Mesenchymal stem cell (in vitro differentiated cells and primary cell): ENCODE measurements around the gene CLIC5.

Experiments used
- DNase-seq: peaks from one replicate; pipeline ENCODE4 v3.0.0-alpha.2; 2013
- H2AFZ ChIP-seq: one replicate; pipeline ENCODE4 v1.6.1; 2013; ENCODE audit warnings: low read depth, mild to moderate bottlenecking, control low read depth, inconsistent platforms, low read length, moderate library complexity
- H2AK5ac ChIP-seq: 2 replicates; pipeline ENCODE4 v1.6.1; 2013; ENCODE audit warnings: low read length, moderate library complexity, mild to moderate bottlenecking, inconsistent platforms; ENCODE audit not compliant: severe bottlenecking
- H2BK120ac ChIP-seq: one replicate; pipeline ENCODE4 v1.6.1; 2013; ENCODE audit warnings: low read depth, mild to moderate bottlenecking, inconsistent platforms, low read length, moderate library complexity
- H2BK12ac ChIP-seq, 2 experiments: one replicate each; pipeline ENCODE4 v1.6.1; 2013; ENCODE audit warnings: inconsistent platforms in 2 of 2, low read length in 2 of 2, mild to moderate bottlenecking in 2 of 2, moderate library complexity in 2 of 2, control low read depth in 1 of 2
- H2BK15ac ChIP-seq: one replicate; pipeline ENCODE4 v1.6.1; 2013; ENCODE audit warnings: mild to moderate bottlenecking, low read depth, inconsistent platforms; ENCODE audit not compliant: poor library complexity, severe bottlenecking
- H2BK5ac ChIP-seq: 2 replicates; pipeline ENCODE4 v1.6.1; 2013; ENCODE audit warnings: low read depth, mild to moderate bottlenecking, low read length, control low read depth, inconsistent platforms; ENCODE audit not compliant: poor library complexity, severe bottlenecking
- H3K14ac ChIP-seq, 2 experiments: one replicate each; pipeline ENCODE4 v1.6.1; 2013; ENCODE audit warnings: inconsistent platforms in 2 of 2, low read length in 2 of 2, control low read depth in 1 of 2, mild to moderate bottlenecking in 1 of 2, moderate library complexity in 1 of 2
- H3K18ac ChIP-seq, 2 experiments: one replicate each; pipeline ENCODE4 v1.6.1; 2013; ENCODE audit warnings: inconsistent platforms in 2 of 2, low read length in 2 of 2, control low read depth in 1 of 2, low read depth in 1 of 2, mild to moderate bottlenecking in 1 of 2
- H3K23ac ChIP-seq, 2 experiments: one replicate each; pipeline ENCODE4 v1.6.1; 2013; ENCODE audit warnings: inconsistent platforms in 2 of 2, low read length in 2 of 2, mild to moderate bottlenecking in 2 of 2, moderate library complexity in 2 of 2, control low read depth in 1 of 2
- H3K27ac ChIP-seq: 2 replicates; pipeline ENCODE4 v1.5.1; 2013; ENCODE audit warnings: mild to moderate bottlenecking, moderate library complexity, low read length, control low read depth, inconsistent platforms; ENCODE audit not compliant: poor library complexity, severe bottlenecking
- H3K27me3 ChIP-seq, 2 experiments: 2 replicates each; pipeline versions ENCODE4 v1.6.1 to v1.7.0; 2013; ENCODE audit warnings: low read length in 2 of 2, mild to moderate bottlenecking in 2 of 2, moderate library complexity in 2 of 2, control low read depth in 1 of 2, inconsistent platforms in 1 of 2; ENCODE audit not compliant: control insufficient read depth in 1 of 2, insufficient read depth in 1 of 2
- H3K36me3 ChIP-seq, 2 experiments: 2 replicates each; pipeline versions ENCODE4 v1.6.1 to v1.7.0; 2013; ENCODE audit warnings: low read length in 2 of 2, control low read depth in 1 of 2, inconsistent platforms in 1 of 2, low read depth in 1 of 2, mild to moderate bottlenecking in 1 of 2; ENCODE audit not compliant: insufficient read depth in 2 of 2, control insufficient read depth in 1 of 2
- H3K4ac ChIP-seq, 2 experiments: one replicate each; pipeline ENCODE4 v1.6.1; 2013; ENCODE audit warnings: inconsistent platforms in 2 of 2, low read length in 2 of 2, mild to moderate bottlenecking in 2 of 2, moderate library complexity in 2 of 2, control low read depth in 1 of 2, low read depth in 1 of 2
- H3K4me1 ChIP-seq: 2 replicates; pipeline ENCODE4 v1.6.1; 2013; ENCODE audit warnings: low read depth, low read length, control low read depth; ENCODE audit not compliant: control insufficient read depth, insufficient read depth
- H3K4me2 ChIP-seq: 2 replicates; pipeline ENCODE4 v1.6.1; 2013; ENCODE audit warnings: low read length, mild to moderate bottlenecking, inconsistent platforms; ENCODE audit not compliant: poor library complexity, severe bottlenecking
- H3K4me3 ChIP-seq, 2 experiments: 2 replicates each; pipeline versions ENCODE4 v1.5.1 to v1.7.0; 2013; ENCODE audit warnings: low read length in 2 of 2, mild to moderate bottlenecking in 2 of 2, control low read depth in 1 of 2, low read depth in 1 of 2; ENCODE audit not compliant: insufficient read depth in 1 of 2
- H3K79me1 ChIP-seq: replicated peaks from 2 replicates; pipeline ENCODE4 v1.6.1; 2013; ENCODE audit warnings: mild to moderate bottlenecking, control low read depth, low read length, inconsistent platforms; ENCODE audit not compliant: poor library complexity, severe bottlenecking
- H3K9ac ChIP-seq: 2 replicates; pipeline ENCODE4 v1.7.0; 2013; ENCODE audit warnings: mild to moderate bottlenecking, low read length, moderate library complexity
- H3K9me3 ChIP-seq: 2 replicates; pipeline ENCODE4 v1.7.0; 2013; ENCODE audit warnings: mild to moderate bottlenecking, low read length; ENCODE audit not compliant: control insufficient read depth
- H4K8ac ChIP-seq: one replicate; pipeline ENCODE4 v1.6.1; 2013; ENCODE audit warnings: inconsistent platforms, mild to moderate bottlenecking, low read length, moderate library complexity
- H4K91ac ChIP-seq: one replicate; pipeline ENCODE4 v1.6.1; 2013; ENCODE audit warnings: mild to moderate bottlenecking, low read length, inconsistent platforms
- WGBS: methylation state at CpG from one replicate; pipeline ENCODE4 v1.1.7; 2013; ENCODE audit warnings: mixed read lengths; 5-methylcytosine and 5-hydroxymethylcytosine counted together

CLIC5 gene

GRCh38 chr6:45974596-45974995, 41.1 kb downstream of the CLIC5 start:
- no peak overlapping the region for H2AFZ ChIP-seq
- no peak overlapping the region for H3K27ac ChIP-seq
- H3K4me1 ChIP-seq = no peaks in the 10 kb centered on the region
- H2BK5ac ChIP-seq = no peak overlapping the region
- H3K4me2 ChIP-seq = no peak overlapping the region
- H3K9ac ChIP-seq = no peak overlapping the region
- no peak overlapping the region for H3K18ac ChIP-seq
- H3K9me3 ChIP-seq = peaks cover 12% of the 10 kb centered on the region
- no peak overlapping the region for H3K4ac ChIP-seq
- H4K91ac ChIP-seq = no peak overlapping the region
- no peaks in the 10 kb centered on the region for H3K79me1 ChIP-seq
- no peak overlapping the region for H2BK15ac ChIP-seq
- no peak overlapping the region for H4K8ac ChIP-seq
- H3K27me3 ChIP-seq = peaks cover 0 to 4% of the 10 kb centered on the region in 2 experiments
- no peak overlapping the region for H3K14ac ChIP-seq
- H3K4me3 ChIP-seq = no peak overlapping the region
- no peak for DNase-seq
- H2BK12ac ChIP-seq = no peak overlapping the region
- no peak overlapping the region for H3K23ac ChIP-seq
- no peak overlapping the region for H2BK120ac ChIP-seq
- H2AK5ac ChIP-seq = no peak overlapping the region
- H3K36me3 ChIP-seq = no peaks in the 10 kb centered on the region

DNA sequence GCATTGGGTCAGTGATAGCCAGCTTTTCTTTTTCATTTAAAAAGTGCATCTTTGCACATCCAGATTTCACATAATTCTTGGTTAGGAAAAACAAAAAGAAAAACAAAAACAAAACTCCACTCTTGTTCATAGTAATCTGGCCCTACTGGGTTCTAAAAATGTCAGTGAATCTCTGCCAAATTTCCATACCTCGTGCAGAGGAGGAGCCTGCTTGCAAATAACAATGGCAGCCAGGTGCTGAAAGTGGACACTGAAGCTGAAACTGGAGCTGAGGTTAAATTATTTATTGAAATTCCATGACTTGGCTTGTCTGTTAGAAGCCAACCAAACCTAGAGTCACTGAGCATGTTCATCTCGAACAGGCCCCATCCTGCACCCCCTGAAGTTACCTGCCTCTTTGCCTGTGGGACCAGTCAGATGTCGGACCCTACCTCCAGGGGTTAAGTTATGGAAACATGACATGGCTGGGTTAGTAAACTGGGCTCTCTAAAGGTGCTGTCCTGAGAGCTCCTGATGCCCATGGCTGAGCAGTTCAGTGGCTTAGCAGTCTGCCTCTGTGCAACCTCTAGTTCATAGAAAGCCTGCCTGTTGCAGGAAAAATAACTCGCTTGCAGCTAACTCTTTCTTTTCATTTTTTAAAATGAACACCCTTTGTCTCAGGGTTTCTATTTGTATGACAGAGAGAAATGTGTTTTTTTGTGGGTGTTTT, 42.7 kb downstream of the CLIC5 start:
- no peak overlapping the region for H2BK15ac ChIP-seq
- no peak overlapping the region for H4K91ac ChIP-seq
- H3K27me3 ChIP-seq = peaks cover 0 to 9% of the 10 kb centered on the region in 2 experiments
- H3K14ac ChIP-seq = no peak overlapping the region
- no peak overlapping the region for H2BK120ac ChIP-seq
- H3K27ac ChIP-seq = no peak overlapping the region
- H2BK5ac ChIP-seq = no peak overlapping the region
- H3K79me1 ChIP-seq = no peaks in the 10 kb centered on the region
- no peak overlapping the region for H3K4ac ChIP-seq
- H3K36me3 ChIP-seq = no peaks in the 10 kb centered on the region
- no peak overlapping the region for H2AK5ac ChIP-seq
- no peak for DNase-seq
- no peak overlapping the region for H2BK12ac ChIP-seq
- peaks cover 12% of the 10 kb centered on the region for H3K9me3 ChIP-seq
- H3K4me1 ChIP-seq = no peaks in the 10 kb centered on the region
- H2AFZ ChIP-seq = no peak overlapping the region
- H3K4me2 ChIP-seq = no peak overlapping the region
- no peak overlapping the region for H4K8ac ChIP-seq
- no peak overlapping the region for H3K9ac ChIP-seq
- no peak overlapping the region for H3K4me3 ChIP-seq
- H3K18ac ChIP-seq = no peak overlapping the region
- H3K23ac ChIP-seq = no peak overlapping the region
- 90% methylated on average over 3 of the region's 4 CpGs for WGBS

DNA sequence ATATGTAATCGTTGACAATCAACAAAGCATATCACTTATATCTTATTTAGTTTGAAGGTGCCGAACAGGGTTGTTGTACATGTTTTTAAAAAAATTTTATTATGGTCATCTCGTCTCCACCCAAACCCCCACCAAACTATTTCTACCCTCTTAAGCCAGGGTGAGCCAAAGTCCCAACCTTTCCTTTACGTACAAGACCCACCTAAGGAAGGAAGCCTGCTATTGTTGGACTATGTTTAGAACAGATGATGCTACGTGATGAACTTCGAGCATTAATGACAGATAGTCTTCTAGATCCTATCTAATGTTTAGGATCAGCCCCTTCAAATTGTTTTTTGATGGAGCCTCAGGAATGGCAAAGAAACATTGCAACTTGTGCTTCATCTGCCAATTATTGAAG, 44.4 kb downstream of the CLIC5 start:
- no peak overlapping the region for H2BK5ac ChIP-seq
- no peak overlapping the region for H2BK120ac ChIP-seq
- no peak overlapping the region for H3K4me2 ChIP-seq
- H4K91ac ChIP-seq = no peak overlapping the region
- H3K14ac ChIP-seq = no peak overlapping the region
- H4K8ac ChIP-seq = no peak overlapping the region
- no peak overlapping the region for H3K27ac ChIP-seq
- WGBS = 100% methylated on average over 2 of the region's 6 CpGs
- H3K79me1 ChIP-seq = no peaks in the 10 kb centered on the region
- H2AFZ ChIP-seq = no peak overlapping the region
- no peak for DNase-seq
- no peak overlapping the region for H3K4me3 ChIP-seq
- no peak overlapping the region for H3K9ac ChIP-seq
- H3K4ac ChIP-seq = no peak overlapping the region
- no peaks in the 10 kb centered on the region for H3K36me3 ChIP-seq
- H3K4me1 ChIP-seq = peaks cover 5% of the 10 kb centered on the region
- peaks cover 0 to 14% of the 10 kb centered on the region in 2 experiments for H3K27me3 ChIP-seq
- H2AK5ac ChIP-seq = no peak overlapping the region
- peaks cover 12% of the 10 kb centered on the region for H3K9me3 ChIP-seq
- H3K23ac ChIP-seq = no peak overlapping the region
- no peak overlapping the region for H3K18ac ChIP-seq
- no peak overlapping the region for H2BK15ac ChIP-seq
- no peak overlapping the region for H2BK12ac ChIP-seq

- Histone ChIP-seq H3K27me3 (peaks cover 0 to 14% of the 10 kb centered on the region in 2 experiments), H3K4ac (no peak overlapping the region), H2BK12ac (no peak overlapping the region), H3K27ac (no peak overlapping the region), H3K36me3 (no peaks in the 10 kb centered on the region), H2AK5ac (no peak overlapping the region), H2BK5ac (no peak overlapping the region), H3K9me3 (peaks cover 6% of the 10 kb centered on the region), H3K23ac (no peak overlapping the region), H2BK120ac (no peak overlapping the region), H3K4me3 (no peak overlapping the region), H3K18ac (no peak overlapping the region), H2AFZ (no peak overlapping the region), H3K14ac (no peak overlapping the region), H4K91ac (no peak overlapping the region), H2BK15ac (no peak overlapping the region), H3K79me1 (no peaks in the 10 kb centered on the region), H3K4me2 (no peak overlapping the region), H4K8ac (no peak overlapping the region), H3K9ac (no peak overlapping the region), H3K4me1 (peaks cover 5% of the 10 kb centered on the region)
- DNase-seq = no peak
- WGBS = 28% methylated on average over 2 of the region's 2 CpGs
These were observed 45.3 kb downstream of the CLIC5 start for GRCh38 chr6:45970326-45970725.
